Measurements from ENCODE around the gene AKIRIN2.

AKIRIN2 gene

DNA sequence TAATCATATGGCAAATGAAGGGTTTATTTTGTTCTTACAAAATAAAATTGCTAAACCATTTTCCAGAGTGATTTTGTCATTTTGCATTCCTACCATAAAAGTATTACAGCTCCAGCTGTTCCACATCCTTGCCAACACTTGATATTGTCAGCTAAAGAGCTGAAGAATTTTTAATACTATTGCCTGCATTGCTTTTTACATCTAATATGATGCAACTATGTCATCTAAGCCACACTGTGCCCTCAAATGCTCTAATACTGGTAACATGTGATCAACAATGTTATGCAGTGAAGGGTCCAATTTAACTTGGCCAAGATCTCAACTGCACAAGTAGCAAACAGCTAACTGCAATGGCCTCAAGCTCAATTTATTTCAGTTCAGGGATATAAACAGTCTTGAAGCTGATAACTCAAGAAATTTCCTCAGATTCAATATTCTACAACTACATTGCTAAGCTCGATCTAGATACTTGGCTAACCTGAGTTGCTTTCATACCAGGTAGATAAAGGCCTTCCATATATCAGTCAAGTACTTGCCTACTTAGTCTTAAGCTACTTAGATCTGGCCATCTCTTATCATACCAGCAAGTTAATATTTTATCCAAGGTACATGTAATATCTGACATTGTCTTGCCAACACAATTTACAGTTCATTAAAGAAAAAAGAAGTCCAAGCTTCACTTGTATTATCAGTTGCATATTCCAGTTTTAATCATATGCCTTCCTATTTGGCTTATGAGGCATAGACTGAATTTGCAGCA is 17.0 kb downstream of the AKIRIN2 start:
- no peak for DNase-seq

DNA sequence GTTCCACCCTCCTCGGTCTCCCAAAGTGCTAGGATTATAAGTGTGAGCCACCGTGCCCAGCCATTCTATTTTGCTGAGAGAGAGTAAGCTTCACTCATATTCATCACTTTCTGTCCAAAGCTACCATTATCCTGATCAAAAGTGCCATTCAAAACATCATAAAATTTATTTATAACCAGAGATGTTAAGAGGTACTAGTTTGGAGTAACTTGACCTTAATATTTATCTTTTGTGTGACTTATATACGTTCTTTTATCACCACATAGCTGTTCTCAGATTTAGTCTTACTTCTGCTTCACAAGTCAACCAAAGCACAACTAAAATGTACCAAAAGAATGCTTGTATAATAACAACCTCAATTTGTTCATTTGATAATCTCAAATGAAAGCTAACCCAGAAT is 18.1 kb downstream of the AKIRIN2 start:
- DNase-seq = no peak

DNA sequence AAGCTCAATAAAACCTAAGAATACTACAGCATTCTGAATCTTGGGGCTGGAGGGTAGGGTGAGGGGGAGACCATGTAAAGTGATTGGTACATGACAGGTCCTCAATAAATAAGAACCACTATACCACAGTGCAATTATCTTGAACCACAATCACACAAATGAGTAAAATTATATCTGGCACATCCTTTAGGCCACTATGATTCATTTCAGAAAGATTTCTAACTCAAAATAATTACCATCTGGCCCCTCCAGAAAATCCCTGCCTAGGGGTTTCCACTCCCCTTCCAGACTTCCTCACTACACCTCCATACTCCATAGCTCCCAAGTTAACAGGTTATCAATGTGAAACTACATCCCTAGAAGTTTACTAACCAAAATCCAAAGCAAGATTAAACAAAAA is 19.7 kb downstream of the AKIRIN2 start:
- no peak for DNase-seq

DNA sequence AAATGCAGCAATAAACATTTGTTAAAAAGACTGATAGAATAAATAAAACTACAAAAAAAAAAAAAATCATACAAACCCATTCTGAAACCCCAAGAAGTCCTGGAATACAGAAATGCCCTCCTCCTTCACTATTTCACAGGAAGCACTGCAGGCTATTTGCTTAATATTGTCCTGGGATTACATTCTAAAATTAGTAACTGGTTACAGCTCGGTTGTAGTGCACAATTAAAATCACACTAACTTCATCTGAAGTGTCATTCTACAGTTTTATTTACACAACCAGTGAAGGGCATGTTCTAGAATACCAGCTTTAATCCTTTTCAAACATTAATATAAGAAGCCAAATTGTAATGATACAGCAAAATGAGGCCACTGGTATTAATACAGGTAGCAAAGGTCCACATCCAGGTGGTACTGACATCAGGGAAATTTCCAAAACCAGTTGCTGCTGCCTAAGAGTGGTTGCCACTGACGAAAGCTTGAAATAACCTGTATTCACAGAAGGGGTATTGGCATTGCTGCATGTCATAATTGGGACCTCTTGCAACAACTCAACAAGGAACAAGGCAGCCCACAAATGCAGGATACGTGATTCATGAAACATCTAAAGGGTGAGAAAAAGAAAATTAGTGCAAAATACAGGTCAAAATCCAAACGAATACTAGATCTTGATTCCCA is 26.9 kb downstream of the AKIRIN2 start:
- no peak for DNase-seq

DNA sequence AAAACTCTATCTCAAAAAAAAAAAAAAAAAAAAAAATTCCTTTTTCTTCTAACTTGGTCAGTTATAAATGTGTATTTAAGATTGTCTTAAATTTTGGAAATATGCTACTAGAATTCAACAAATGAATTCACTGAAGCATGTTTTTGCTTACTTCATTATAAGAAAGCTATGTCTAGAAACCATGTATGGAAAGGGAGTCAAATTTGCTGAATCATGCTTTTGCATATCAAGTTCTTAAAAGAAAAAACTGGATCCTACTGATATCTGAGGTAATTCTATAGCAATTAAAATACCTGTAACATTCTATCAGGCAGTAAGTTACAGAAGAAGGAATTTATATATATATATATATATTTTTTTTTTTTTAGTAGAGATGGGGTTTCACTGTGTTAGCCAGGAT is 27.7 kb downstream of the AKIRIN2 start:
- no peak for DNase-seq

DNA sequence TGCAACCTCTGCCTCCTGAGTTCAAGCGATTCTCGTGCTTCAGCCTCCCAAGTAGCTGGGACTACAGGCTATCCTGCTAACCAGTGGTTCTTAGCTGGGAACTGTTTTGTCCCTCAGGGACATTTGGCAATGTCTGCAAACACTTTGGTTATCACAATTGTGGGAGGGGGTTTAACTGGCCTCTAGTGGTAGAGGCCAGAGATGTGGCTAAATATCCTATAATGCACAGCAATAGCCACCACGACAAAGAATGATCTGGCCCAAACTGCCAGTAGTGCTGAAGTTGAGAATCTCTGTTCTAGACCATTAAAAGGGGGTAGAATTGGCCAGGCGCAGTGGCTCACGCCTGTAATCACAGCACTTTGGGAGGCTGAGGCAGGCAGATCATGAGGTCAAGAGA is 28.8 kb downstream of the AKIRIN2 start:
- DNase-seq = no peak

DNA sequence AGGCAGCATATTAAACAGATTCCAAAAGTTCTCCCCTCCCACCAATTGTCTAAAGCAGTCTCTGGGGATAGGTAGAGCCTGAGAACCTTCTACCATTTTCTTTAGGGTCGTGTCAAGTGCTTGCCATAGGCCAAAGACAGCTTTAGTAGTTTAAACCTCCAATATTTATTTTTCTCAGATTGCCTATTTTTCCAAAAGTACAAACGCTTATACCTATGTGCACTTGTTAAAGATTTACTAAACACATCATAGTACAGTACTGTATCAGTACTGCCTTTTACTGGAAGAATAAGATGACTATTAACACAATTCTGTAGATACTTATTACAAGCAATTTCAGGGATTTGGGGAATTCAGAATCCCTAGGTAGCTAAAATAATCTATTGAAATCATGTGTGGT is 29.4 kb downstream of the AKIRIN2 start:
- DNase-seq = no peak

DNA sequence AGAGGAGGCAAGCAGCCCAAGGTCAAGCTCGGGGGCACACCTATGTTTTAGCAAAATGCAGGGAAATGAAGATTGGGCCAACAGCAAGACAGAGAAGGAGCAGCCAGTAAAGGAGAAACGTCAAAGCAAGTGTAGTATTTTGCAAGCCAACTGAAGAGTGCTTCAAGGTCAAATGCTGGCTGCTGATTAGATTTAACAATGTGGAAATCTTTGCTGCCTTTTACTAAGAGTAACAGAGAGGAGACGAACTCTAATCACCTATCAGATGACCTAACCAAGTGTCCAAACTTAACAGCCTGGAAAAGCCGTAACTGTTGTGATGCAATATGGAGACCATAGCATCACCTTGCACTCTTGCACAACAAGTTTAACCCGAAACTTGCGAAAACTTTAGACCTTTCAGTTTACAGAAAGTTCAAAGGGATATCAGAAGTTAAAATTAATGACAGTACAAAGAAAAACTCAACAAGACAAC is 30.4 kb downstream of the AKIRIN2 start:
- no peak for DNase-seq

DNA sequence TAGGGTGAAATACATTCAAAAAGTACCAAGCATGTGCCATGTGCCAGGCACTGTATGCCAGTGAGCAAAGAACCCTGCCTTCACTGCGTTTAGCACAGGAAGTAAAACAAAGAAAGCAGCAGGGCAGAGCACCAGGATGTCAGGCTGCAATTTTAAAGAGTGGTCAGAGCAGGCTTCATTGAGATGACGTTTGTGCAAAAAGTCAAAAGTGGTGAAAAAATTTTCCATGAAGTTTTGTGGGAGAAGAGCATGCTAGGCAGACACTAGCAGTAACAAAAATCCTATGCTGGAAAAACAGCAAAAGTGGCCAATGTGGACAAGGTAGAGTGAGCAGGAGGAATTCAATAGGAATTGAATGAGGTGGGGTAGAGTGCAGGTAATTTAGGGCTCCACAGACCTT is 31.3 kb downstream of the AKIRIN2 start:
- DNase-seq = no peak

DNA sequence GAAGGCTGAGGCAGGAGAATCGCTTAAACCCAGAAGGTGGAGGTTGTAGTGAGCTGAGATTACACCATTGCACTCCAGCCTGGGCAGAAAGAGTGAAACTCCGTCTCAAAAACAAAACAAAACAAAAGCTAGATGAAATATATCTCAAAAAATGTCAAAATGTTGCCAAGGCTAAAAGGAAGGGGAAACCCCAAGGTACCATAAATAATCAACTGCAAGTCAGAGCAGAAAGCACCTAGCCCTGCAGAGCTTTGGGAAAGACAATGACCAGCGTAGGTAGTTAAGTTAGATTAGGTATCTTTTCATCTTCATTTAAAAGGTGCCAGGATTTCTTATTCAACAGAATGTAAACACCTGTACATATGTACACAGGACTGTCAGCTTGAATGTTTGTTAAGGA is 33.0 kb downstream of the AKIRIN2 start:
- no peak for DNase-seq

DNA sequence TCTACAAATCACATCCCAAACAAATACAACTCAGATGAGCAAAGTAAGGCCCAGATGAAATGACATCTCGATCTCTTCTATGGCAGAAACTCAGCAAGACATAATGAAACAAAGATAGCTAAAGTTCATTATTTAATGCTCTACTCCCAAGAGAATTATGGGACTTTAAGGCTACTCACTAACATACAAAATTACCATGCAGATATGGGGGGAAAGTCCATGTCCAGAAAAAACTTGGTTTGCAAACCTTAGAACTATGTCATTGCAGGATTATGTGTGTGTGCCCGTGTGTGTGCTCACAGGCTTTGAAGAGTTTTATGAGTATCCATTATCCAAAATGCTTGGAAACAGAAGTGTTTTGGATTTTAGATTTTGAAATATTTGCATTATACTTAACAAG is 34.0 kb downstream of the AKIRIN2 start:
- DNase-seq = no peak

DNA sequence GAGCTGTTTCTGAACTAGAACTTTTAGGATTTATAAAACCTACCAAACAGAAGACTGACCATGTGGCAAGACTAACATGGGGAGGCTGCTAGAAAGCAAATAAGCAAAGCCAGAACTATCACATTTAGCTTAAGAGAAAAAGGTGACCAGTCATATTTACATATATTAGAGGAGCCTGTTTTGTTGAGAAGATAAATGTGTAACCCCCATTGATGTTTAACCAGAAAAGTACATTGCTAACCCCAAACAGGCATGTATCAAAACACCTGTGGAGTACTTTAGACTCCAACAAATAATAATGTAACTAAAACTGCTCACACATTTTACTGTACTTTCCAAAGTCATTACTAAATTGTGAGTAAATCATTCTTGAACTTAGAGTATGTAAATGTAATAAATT is 35.0 kb downstream of the AKIRIN2 start:
- no peak for DNase-seq

DNA sequence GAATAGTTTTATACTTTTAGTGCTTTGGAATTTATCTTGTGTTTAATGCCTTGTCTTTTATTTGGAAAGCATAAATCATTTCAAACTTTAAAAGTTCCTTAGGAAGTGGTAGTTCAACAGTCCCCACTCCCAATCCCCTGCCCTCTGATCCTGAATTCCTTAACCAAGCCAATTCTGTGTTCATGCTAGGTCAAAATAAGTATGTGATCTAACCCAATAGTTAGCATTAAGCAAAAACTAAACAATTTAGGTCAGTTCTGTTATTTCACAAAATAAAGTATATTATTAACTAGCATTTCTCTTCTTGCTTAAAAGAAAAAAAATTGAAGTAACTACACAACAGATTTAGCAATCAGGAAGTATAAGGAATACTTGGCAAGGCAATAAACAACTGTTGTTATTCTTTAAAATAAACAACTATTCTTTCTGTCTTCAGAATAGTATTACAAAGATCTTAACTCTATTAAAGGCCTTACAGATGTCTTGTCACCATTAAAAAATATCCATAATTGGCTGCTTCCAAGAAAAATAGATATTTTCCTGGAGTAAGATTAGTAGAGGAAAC is 37.0 kb downstream of the AKIRIN2 start:
- no peak for DNase-seq

DNA sequence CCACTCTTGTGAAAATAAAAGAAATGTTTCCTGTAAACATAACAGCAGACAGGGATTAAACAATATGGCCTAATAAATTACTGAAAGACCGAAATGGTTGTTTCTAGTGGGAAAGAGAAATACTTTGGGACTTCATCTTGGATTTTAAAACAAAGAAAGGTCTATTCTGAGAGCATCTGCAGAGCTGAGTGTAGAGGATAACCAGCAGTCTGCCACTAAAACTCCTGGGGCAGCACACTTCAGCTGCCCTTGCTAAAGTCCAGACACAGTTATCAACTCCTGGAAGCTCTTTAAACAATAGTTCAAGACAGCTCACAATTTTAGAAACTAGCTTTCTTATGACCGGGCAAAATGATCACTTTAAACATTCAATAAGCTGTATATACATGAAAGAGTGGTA is 38.6 kb downstream of the AKIRIN2 start:
- no peak for DNase-seq

DNA sequence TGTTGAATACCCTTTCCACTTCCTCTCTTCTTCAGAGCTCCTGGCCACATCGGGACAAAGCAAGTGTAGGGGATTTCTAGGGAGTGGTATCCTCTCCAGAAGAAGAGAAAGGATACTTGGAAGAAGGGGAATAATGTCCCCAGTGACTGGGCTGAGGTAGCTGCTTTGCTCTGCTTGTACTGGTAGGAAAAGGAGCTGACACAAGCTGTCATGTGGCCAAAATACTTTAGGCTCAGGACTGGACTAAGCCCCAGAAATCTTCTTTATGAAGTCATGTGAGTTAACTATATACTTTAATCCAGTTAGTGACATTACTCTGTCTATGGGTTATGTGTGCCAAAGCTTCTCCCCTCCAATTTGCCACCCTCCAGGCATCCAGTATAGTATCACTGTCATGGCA is 40.5 kb downstream of the AKIRIN2 start:
- DNase-seq = no peak

DNA sequence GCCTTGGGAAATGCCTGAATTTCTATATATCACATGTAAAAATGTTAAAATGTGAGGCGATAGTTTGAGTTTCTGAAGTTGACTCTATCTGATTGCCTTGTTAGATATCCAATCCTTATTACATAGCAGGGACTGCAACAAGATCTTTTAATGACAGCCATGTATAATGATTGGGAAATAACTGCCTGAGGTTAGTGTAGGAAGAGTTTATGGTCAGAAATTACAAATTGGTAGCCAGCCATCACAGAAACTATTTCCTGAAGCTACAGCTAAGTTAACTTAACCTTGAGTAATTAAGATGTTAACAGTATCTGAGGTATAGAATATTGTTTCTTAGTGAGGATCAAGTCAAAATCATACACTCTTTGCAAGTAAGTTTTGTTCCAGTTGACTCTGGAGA is 41.0 kb downstream of the AKIRIN2 start:
- no peak for DNase-seq

DNA sequence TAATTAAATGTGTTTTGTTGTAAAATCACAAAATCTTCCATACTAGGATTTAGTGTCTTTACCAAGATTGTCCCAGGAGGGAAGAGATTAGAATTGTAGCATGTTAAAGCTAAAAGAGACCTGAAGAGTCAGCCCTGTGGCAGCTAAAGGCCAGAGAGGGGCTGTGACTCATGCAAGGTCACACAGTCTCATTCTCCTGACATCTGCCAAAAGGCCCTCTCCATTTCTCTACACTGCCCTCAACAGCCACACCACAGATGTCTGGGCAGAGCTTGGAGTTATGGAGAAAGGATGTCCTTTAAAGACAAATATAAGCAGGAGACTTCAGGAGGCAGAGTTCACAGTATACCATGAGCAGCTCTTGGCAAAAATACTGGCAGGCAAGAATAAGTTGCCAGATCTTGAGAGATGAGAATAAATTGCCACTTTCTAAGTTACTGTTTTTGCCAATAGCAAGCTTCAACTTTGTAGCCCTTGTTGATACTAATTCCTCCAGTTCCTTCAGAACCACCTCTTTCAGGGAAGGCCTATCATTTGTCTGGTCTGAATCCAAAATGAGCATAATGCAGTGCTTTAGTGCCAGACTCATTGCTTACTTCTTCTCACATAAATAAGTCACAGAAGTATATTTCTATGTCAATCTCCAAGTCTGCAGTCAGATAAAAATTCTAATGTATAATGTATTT is 41.7 kb downstream of the AKIRIN2 start:
- no peak for DNase-seq

DNA sequence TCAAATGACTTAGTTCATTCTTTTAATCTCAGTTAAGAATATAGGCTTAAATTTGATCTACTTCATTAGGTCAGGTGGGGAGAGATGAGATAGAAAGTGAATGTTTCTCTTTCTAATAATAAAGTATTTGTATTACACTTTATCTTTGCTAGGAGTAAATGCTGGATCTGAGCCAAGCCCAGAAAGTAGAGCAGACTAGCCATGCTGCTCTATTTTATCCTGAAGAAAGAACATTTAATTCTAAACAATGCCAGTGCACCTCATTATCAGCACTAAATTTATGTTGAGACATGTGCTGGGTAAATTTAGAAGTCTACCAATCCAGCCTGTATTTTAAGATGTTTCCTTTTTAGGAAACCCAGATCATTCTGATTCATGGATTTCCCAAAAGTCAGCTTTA is 43.5 kb downstream of the AKIRIN2 start:
- DNase-seq = no peak

DNA sequence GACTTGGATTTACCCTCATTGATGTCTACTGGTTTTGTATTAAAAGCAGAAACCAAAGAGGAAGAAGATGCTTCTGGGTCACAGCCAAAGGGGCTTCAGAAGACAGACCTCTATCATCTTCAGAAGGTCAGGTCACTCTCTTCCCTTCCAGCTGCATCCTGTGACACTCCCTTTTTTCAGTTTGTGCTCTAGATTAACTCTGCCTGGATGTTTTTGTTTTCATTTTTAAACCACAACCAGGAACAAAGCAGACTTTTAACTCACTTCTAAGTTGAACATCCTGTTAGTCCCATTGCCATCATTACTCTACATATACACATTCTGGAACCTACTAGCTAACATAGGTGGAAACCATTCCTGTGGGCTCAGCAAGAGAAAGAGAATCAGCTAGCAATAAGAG is 45.2 kb downstream of the AKIRIN2 start:
- DNase-seq = no peak

DNA sequence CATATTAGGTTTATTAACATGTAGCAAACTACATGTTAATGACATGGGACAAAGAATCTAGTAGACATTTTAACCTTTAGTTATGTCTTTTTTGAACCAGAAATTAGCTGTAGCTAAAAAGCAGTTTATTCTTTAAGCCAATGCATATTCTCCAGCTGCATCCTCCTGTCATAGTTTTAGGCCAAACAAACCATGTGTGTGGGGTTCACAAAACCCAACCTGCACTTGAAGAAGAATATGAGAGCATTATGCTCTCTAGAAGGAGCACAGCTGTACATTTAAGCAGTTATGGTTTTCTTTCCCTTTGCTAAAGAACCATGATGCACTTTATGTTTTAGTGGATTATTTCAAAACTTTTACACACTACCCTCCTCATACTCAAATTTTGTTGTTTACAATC is 46.2 kb downstream of the AKIRIN2 start:
- DNase-seq = no peak

DNA sequence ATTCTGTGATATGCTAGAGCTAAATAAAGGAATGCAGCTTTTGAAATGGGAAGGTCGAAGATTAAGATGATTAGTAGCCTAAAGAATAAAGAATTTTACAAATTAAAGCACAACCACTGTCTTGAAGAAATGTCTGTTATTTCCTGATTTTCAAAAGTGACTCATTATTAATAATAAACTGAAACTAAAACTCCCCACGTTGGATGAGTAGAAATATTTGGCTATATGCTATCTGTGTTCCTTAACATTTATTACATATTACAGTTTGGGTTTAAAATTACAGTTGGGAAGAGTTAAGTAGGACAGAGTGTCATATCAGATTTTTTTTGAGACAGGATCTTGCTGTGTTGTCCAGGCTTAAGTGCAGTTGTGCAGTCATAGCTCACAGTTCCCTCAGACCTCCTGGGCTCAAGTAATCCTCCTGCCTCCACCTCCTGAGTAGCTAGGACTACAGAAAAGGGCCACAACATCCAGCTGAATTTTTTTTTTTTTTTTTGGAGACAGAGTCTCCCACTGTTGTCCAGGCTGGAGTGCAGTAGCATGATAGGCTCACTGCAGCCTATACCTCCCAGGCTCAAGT is 47.1 kb downstream of the AKIRIN2 start:
- DNase-seq = no peak

DNA sequence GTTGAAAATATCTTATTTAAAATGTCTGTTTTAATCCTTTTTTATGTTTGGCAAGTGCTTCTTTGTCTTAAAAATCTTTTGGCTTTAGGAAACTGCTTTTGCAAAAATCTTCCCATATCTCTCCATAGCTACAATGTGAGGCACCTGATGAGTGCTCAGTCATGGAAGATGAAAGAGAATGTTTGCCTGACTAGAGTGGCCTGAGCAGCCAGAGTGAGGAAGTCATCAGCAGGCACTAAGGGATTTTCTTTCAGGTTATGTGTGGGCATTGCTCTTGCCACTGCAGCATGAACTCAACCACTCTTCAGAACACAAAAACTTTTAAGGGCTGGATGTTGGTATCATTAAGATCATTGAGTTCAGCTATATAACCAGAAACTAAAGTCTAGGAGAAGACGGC is 47.9 kb downstream of the AKIRIN2 start:
- DNase-seq = no peak
